ENCODE measurements around the gene ACSL1.
A peak's percentile ranks its signal among the peaks of the same experiment; 100 is the strongest.
"Not testable (repeated sequence)": the region's sequence is repeated elsewhere in the genome, so short reads cannot be mapped to it uniquely, and the experiment has no call there.

The ACSL1 gene

GRCh38 chr4:184843984-184844554 lies 18.3 kb upstream of the ACSL1 start:
- DNase-seq (ENCODE audit: low read depth in 2 of 2): no peak

GRCh38 chr4:184839075-184839399 lies 13.3 kb upstream of the ACSL1 start:
- DNase-seq (ENCODE audit: low read depth in 2 of 2): not testable (repeated sequence)

GRCh38 chr4:184838249-184839074 lies 12.7 kb upstream of the ACSL1 start:
- DNase-seq (ENCODE audit: low read depth in 2 of 2): no peak

GRCh38 chr4:184836613-184837012 lies 10.8 kb upstream of the ACSL1 start:
- no peak for DNase-seq (ENCODE audit: low read depth in 2 of 2)

- no peak for DNase-seq (ENCODE audit: low read depth in 2 of 2)
These were observed 7.5 kb upstream of the ACSL1 start for GRCh38 chr4:184833046-184833838.

- DNase-seq (ENCODE audit: low read depth in 2 of 2): no peak
These were observed 5.4 kb upstream of the ACSL1 start for GRCh38 chr4:184831153-184831552.

- DNase-seq (ENCODE audit: low read depth in 2 of 2): no peak
These were observed 1.0 kb upstream of the ACSL1 start for GRCh38 chr4:184826691-184827270.

- peak in 1 of 2 donors; percentile 33 for DNase-seq (ENCODE audit: low read depth in 2 of 2)
These were observed 450 bp downstream of the ACSL1 start for GRCh38 chr4:184825141-184825895.

GRCh38 chr4:184824776-184825084 lies 1.0 kb downstream of the ACSL1 start:
- no peak for DNase-seq (ENCODE audit: low read depth in 2 of 2)

- no peak for DNase-seq (ENCODE audit: low read depth in 2 of 2)
These were observed 1.5 kb downstream of the ACSL1 start for GRCh38 chr4:184824081-184824775.

- no peak for DNase-seq (ENCODE audit: low read depth in 2 of 2)
These were observed 2.8 kb downstream of the ACSL1 start for GRCh38 chr4:184823014-184823413.

GRCh38 chr4:184822356-184822755 lies 3.4 kb downstream of the ACSL1 start:
- no peak for DNase-seq (ENCODE audit: low read depth in 2 of 2)

- no peak for DNase-seq (ENCODE audit: low read depth in 2 of 2)
These were observed 4.5 kb downstream of the ACSL1 start for GRCh38 chr4:184821242-184821641.

GRCh38 chr4:184819786-184820185 lies 6.0 kb downstream of the ACSL1 start:
- no peak for DNase-seq (ENCODE audit: low read depth in 2 of 2)

GRCh38 chr4:184818216-184818564 lies 7.6 kb downstream of the ACSL1 start:
- DNase-seq (ENCODE audit: low read depth in 2 of 2): no peak

GRCh38 chr4:184817494-184818215 lies 8.1 kb downstream of the ACSL1 start:
- no peak for DNase-seq (ENCODE audit: low read depth in 2 of 2)

GRCh38 chr4:184816962-184817361 lies 8.8 kb downstream of the ACSL1 start:
- DNase-seq (ENCODE audit: low read depth in 2 of 2): no peak

GRCh38 chr4:184815046-184815877 lies 10.5 kb downstream of the ACSL1 start:
- DNase-seq (ENCODE audit: low read depth in 2 of 2): no peak

- no peak for DNase-seq (ENCODE audit: low read depth in 2 of 2)
These were observed 11.1 kb downstream of the ACSL1 start for GRCh38 chr4:184814686-184815045.

- no peak for DNase-seq (ENCODE audit: low read depth in 2 of 2)
These were observed 13.1 kb downstream of the ACSL1 start for GRCh38 chr4:184812651-184813181.

Measured in stimulated activated CD8-positive, alpha-beta memory T cell treated with anti-CD3 and anti-CD28 coated beads, Interleukin-15, amount 100 ng/mL, for 48 hours (primary cell).